Measurements from ENCODE around the gene RBPJL.
A peak's percentile ranks its signal among the peaks of the same experiment; 100 is the strongest.
"Not testable (repeated sequence)": the region's sequence is repeated elsewhere in the genome, so short reads cannot be mapped to it uniquely, and the experiment has no call there.

The RBPJL gene

DNA sequence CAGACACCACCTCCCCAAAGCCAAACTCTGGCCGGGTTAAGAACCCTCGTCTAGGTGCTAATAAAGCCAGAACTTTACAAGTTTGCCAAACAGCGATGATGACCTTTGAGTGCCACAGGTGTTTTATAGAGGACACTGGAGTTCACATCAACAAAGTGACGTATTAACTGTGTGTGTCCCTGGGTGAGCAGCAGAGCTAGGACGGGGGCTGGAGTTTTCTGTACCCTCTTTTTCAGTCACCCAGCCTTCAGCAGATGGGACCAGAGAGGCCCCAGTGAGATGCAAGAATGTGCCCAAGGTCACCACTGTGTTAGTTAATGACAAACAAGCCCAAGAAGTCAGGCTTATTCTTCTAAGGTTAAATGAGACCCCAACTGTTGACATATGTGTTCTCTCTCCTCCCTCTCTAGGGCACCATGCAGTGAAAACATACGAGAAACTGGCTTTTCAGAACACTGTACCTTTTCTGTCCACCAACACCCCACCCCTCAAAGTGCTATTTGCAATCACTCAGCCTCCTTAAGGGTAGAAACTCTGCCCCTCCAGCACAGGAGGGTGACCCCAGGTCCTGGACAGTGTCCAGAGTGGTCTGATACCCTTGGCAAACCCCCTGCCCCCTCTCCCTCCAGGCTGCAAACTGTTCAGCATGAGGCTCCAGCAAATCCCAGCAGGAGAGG is 36.4 kb downstream of the RBPJL start:
- no peak for DNase-seq (ENCODE audit: low read depth, low spot score)

DNA sequence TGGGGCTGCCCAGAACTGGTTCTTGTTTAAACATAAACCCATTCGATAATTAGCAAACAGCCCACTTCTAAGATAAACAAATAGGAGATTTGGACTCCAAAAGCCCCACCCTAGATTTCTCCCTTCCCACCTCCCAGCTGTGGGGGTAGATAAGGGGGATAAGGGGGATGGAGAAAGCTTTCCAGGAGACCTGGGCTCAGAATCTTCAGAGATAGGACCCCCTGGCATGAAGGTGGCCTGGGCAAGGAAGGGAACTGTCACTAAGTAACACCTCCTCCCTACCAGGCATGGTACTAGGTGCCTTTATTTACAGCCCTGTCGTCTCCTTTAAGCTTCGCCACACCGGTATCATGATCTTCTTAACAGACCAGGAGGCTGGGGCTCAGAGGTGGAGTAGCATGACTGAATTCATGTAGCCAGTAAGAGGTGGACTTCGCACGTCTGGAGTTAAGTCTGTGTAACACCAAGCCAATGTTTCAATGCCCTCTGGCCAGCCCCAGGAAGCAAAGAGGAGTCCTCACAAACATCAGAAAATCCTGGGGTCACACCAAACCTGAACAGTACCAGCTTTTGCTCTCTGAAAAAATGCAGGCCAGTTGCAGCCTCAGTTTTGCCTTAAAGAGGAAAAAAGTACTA is 37.0 kb downstream of the RBPJL start:
- DNase-seq (ENCODE audit: low read depth, low spot score) = no peak

DNA sequence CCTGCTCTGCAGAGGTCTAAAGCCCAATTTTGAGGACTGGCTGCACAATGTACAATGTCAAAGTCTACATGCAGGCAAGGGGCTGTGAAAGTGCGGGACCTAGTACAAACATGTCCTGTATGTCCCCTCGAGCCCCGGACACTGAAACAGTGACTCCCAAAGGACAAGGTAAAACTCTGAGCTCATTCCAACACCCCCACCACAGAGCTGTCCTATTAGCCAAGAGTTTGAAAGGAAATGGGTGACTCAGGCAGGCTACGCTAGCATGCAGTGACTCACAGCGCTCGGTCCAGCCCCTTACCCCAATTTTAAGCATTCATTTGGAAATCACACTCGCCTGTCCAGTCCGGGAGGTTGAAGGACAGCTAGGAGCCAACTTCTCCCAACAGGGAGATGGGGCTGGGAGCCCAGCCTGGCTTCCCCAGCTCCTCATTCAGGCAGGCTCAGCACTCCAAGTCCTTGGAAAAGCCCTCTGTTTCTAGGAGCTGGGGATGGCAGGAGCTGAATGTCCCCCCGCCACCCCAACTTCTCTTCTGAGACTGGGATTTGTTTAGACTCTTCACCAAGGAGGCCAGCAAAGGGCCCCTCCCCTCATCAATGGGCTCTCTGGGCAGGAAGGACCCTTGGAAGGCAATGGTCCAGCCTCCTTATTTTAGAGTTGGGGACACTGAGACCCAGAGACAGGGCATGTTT is 37.7 kb downstream of the RBPJL start:
- no peak for DNase-seq (ENCODE audit: low read depth, low spot score)

DNA sequence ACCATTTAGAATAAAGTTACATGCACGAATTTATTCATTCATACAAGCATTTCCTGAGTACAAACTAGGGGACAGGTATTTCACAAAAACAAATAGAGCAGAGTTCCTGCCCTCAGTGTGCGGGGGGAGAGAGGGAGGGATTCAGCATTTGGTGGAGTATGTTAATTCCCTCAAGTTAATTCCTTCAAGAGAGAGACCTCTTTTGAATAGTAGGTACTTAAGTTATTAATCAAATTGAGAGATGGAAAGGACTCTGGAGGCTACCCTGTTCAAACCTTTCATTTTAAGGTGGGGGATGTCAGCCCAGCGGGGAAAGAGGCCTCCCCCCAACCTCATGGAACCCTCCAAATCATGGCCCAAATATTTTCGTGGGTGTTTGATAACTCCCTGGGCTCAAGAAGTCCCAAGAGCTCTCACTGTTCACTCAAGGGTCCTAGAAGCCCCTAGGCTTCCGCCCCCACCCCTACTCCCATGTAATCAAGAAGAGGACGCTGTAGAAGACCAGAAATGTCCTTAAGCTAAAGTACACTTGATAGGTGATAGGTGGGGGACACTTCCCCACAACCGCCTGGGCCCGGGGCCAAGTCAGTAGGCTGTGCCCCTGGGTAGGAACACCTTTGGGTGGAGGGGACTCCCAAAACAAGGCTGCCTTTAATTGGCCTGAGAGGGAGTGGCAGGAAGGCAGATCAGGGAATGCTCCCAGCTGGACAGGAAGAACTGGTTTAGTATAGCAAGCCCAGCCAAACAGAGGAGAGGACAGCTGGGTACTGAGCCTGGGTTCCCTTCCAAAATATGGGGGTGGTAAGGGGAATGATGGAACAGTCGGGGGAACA is 38.7 kb downstream of the RBPJL start:
- no peak for DNase-seq (ENCODE audit: low read depth, low spot score)

DNA sequence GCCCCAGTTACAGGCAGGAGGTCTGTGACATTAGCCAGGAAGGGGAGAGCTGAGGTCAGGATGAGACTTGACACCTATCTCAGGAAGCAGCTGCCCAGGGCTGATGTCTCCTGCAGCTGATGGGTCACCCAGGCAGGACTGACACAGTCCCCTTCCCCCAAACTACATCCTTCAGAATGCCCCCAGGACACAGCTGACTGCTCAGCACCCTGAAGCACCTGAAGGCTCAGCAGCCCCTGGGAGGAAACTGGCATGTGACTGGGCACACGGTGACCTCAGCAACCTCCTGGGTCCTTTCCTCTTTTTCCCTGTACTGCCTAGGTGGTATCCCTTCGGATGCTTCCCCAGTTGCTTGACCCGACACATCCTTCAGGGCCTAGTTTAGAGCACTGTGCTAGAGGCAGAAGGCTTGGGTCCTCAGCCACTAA is 39.7 kb downstream of the RBPJL start:
- no peak for DNase-seq (ENCODE audit: low read depth, low spot score)

DNA sequence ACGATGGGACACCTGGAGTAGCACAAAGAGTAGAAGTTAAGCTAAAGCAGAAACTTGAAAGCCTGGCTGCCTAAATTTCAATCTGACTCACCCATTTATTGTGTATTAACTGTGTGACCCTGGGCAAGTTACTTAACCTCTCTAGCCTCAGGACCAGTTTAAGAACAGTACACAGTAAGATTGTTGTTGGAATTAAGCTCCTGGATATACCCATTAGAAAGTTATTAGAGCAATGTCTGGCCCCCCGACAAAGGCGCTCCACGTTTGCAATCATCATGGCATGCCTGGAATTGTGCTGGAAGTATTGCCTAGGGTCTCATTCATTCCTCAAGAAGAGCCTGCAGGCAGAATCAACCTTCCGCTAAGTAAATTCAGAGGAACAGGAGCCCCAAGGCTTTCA is 40.2 kb downstream of the RBPJL start:
- no peak for DNase-seq (ENCODE audit: low read depth, low spot score)

DNA sequence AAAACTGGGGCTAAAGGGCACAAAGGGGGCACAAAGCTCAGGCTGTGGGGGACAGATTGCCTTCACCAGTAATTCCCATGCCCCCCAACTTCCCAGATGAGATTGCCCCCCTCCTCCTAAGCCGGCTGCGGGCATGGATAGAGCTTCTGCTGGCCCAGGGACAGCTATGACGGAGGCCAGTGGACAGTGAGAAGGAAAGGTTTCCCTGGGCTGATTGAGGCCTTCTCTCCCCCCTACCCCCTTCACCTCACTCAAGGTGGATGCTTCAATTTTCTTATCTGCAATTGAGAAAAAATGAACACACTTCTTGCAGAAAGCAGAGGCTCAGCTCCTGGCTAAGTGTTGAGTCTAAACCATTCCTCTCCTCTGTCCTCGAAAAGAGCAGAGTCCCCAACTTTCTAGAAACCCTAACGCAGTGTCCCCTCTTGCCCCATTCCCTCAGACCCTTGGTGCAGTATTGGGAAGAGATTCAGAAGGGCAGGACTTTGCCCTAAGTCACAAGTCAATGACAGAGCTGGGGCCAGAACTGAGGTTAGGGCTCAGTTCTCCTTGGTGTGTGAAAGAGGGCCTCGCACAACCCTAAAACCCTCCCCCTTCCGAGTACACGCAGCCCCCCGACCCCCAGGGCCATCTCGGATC is 40.8 kb downstream of the RBPJL start:
- DNase-seq (ENCODE audit: low read depth, low spot score) = no peak

DNA sequence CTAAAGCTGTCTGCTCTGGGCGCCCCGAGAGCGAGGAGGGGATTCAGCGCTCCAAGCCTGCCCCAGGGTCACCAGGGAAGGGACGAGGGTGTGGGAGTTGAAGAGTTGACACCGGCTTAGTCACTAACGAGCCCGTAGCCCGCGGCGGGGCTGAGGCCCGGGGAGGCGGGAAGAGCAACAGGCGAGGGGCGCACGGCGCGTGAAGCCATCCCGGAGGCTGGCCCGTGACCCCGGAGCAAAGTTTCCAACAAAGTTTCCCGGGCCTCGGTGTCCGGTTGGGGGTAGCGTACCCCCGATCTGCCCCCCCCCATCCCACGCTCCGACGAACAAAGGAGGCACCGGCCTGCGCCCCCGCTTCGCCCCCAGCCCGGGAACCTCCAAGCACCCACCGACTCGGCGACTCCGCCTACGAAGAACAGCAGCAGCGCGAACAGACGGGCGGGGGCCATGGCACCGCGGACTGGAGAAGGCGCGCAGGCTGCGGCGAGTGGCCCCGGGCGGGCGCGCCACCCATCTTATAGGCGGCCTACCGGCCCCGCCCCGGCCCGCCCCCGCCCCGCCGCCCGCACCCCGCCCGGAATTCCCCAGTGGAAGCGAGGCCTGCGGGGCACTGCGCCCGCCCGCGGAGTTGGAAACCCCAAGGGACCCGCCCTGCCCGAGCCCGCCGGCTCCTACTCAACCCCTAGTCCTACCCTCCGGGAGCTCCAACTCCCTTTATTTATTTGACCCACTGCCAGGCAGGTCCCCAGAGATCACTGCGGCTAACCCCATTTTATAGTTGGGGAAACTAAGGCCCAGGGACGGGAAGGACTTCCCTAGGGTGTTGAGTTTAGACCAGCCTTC is 41.5 kb downstream of the RBPJL start, which contains the start of gene SDC4:
SDC4 (minus strand) TSS at position 489 of the 843 bp plus-strand sequence; CDS start at position 449, 40 bp downstream.
- DNase-seq (ENCODE audit: low read depth, low spot score) = peak; percentile 11

DNA sequence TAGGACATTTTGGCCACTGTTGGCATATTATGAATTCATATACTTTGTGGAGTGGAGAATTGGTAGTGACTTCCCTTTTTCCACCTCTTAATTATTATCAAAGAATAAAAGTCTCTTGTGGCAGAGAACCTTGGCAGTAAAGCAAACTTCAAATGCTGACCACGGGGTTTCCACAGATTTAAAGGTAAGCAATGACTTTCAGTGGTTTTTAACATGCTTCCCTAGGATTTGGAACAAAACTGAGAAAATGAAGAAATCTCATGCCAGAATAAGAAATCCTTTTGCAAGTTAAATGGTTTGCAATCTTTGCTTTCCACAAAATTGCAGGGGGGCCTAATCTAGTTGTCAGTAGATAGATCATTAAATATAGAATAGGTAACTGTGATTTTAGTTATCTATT is 43.6 kb downstream of the RBPJL start:
- DNase-seq (ENCODE audit: low read depth, low spot score) = no peak

DNA sequence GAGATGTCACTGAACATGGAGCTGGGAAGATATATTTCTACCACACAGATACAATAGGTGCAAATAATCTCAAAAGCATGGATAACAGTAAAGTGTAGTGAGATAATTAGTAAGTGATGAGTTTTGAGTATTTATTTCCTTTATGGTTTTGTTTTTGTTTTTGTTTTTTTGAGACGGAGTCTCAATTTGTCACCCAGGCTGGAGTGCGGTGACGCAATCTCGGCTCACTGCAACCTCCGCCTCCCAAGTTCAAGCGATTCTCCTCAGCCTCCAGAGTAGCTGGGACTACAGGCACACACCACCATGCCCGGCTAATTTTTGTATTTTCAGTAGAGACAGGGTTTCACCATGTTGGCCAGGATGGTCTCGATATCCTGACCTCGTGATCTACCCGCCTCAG is 44.2 kb downstream of the RBPJL start:
- DNase-seq (ENCODE audit: low read depth, low spot score) = not testable (repeated sequence)

DNA sequence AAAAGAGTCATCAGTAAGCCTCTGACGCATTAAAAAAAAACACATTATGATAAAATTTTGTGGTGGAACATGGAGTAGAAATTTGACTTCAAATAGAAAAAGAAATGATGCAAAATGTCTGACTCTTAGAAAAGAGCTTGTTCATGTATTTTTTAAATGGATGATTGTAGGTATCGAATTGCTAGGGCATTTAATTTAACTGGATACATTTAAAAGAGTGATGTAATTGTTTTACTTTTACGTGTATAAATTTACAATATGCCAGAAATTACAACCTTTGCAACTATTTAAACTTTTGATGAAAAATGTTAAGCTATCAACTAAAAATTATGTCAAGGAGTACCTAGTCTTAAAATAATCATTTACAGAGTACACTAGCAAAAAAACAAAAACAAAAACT is 46.1 kb downstream of the RBPJL start:
- no peak for DNase-seq (ENCODE audit: low read depth, low spot score)

DNA sequence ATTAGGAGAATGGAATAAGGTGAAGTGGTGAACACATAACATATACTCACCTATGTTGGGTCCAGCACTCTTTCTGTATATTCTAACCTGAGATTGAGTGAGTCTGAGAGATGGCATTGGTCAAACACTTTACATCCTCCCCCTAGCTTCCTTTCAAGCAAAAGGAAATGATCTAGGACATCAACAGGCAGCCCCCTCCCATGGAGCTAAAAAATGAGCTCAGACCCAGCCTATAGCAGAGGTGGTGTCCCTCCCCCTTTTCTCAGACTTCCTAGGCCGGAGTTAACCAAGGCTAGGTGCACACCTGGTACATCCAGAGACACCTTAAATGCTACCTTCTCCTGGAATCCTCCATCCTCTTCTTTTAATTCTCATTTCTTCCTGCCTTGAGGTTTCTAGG is 47.1 kb downstream of the RBPJL start:
- no peak for DNase-seq (ENCODE audit: low read depth, low spot score)

DNA sequence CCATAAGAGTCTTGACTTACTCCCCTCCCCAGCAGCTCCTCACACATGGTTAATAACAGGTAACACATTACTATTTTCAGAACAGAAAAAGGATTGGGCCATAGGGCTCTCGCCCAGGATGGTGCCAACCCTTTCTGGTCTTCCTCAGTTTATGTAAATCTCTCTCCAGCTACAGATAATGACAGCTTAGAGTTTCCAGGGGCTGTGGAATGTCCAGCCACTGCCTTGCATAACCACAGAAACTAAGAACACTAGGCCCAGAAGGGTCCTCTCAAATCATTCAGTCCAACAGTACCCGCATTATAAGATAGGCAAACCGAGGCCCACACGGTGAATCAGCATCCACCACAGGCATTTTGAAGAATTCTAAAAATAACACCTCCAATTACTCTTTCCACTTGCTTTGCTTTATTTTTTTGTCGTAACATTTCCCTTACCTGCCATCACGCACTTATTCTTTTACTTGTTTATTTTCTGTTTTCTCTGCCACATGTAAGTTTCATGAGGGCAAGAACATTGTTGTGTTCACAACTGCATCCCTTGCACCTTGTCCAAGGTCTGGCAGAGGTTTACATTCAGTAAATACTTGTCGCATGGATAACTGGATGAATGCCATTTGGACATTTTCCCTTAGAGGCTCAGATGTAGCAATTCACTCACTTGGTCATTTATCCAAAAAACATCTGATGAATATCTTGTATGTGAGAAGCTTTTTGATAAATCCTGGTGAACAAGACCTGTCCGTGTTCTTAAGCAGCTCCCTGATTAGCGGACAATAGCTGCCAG is 48.0 kb downstream of the RBPJL start:
- DNase-seq (ENCODE audit: low read depth, low spot score) = no peak

DNA sequence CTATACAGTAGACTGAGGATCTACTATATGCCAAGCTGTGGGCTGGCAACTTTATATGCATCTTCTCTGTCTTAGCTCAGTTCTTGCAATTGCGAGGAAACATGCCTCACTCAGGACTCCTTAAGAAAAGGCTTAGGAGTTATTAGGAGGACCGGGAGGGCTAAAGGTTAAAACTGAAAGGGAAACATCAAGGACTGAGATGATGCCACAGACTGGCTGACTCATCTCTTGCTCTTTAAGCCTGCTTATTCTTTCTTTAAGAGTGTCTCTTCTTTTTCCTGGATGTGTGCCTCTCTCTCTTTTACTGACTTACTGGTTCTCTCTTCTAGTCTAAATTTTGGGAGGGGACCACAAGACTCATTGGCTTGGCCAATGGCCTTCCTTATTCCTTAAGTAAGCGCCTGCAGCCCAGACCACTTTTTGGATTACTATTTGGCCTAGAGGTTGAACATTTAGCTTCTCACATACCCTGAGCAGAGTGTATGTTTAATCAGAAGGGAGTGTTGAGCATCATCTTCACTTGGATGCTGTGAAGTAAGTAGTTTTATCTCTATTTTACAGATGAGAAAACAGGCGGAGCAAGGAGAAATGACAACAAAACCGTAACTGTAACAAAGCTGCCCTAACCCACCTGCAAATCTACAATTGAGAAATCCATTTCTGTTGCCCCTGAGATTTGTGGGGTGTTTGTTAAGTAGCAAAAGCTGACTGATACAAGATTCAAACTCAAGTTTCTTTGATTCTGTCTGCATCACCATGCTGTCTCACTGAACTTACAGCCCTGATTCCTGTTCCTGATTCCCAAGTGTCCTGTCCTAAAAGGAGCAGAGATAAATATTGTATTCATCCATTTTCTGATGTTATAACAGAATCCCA is 48.8 kb downstream of the RBPJL start:
- DNase-seq (ENCODE audit: low read depth, low spot score) = no peak

DNA sequence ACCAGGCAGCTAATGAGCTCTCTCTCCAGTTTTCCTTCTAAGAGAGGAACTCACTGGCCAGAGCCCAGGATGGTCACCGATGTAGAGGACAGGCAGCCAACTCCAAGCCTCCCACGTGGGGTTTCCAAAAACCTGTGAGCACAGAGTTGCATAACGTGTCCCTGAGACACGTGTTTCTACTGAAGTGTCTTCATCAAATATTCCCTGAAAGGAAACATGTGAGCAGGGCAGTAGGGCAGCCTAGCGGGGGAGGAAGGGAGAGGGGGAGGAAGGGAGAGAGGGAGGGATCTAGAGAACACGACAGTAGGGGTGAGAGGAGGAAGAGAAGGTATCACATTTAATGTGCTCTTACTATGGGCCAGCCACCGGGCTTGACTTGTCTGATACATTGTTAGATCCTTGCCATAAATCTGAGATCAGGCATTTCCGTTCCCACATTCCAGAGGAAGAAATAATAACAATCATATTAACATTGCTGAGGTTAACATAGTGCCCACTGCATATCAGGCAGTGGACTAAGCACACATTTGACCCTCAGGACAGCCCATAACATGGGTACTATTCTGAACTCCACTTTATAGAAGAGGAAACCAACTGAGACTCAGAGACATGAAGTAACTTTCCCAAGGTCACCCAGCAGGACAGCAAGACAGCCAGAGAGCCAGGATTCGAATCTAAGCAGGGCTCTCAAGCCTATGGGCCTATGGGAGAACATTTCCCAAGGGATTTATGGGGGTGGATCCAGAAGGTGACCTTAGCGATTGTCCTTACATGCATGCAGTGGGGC is 51.8 kb downstream of the RBPJL start:
- DNase-seq (ENCODE audit: low read depth, low spot score) = no peak

DNA sequence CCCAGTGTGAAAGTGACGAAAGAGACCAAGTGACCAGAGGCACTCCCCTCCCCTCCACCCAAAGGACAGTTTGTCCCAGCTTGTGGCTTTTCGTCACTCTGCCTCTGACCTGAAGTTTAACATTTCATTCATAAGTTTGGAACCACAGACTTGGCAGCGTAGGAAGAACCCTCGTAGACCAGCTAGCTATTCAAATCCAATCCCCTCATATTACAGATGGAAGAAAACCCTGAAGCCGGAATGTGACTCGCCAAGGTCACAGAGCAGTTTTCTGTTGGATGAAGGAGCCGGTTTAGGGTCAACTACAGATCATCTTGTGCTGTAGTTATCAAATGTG is 52.4 kb downstream of the RBPJL start:
- DNase-seq (ENCODE audit: low read depth, low spot score) = no peak

DNA sequence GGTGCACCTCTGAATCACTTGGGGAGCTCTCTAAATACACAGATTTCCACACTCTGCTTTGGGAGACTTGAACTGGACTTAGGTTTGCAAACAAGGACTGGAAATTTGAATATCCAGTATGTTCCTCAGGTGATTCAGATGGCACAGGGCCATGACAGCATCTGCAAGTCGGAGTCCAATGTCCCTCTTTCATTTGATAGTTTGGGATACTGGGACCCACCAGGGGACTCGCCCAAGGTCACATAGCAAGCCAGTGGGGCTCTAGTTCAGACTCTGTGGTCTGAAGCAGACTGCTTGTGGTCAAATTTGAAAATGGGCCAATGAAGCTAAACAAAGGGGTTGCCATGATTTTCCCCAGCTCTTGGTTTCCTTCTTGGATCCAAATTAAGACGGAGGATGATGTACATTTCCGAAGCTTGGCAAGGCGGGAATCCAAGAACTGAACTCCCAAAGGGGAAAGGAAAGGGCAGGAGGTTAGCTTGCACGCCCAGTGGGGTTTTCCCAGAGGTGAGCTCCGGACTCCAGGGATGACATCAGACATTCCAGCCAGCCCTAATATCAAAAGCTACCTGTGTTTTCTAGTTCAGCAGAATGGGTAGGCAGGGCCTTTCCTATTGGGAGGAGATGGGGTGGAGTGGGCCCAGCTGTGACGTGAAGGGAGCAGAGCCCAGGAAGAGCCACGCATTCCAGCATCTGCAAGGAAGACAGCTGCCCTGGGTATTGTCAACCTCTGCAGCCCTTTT is 52.9 kb downstream of the RBPJL start:
- no peak for DNase-seq (ENCODE audit: low read depth, low spot score)
